Aortic smooth muscle cell (primary cell): ENCODE measurements around the gene YES1. TPM values are rescaled to one million over a fixed set of nuclear protein-coding genes. Genes with fewer than 3 reads are reported as not detected.

Experiments
- total RNA-seq: library from RNA; depleted of rRNA; stranded (reverse); fragments of >200 nt; gene quantifications from 2 replicates; pipeline ENCODE4 v1.2.3, GENCODE V29; 2014

Gene YES1
- total RNA-seq, result 82.6 and 91.6 TPM in 2 replicates

GRCh38 chr18:811892-812375, at the start of gene YES1:
YES1 (minus strand) TSS chr18:812242; CDS start chr18:756827, 55,415 bp downstream.

GRCh38 chr18:712401-713134, 99.5 kb downstream of the YES1 start, which contains the start of gene ENOSF1:
ENOSF1 (minus strand) TSS chr18:712630; CDS start chr18:712587, 43 bp downstream.

Other genes with a start within 250 kb of the YES1 start
- gene CETN1, start 231.9 kb downstream of the YES1 start, total RNA-seq, result not detected in 2 replicates
- not detected in 2 replicates for gene CLUL1, start 215.3 kb downstream of the YES1 start, total RNA-seq
- gene TYMS, start 154.6 kb downstream of the YES1 start, total RNA-seq, result 26.3 and 27.6 TPM in 2 replicates
- 41.3 and 49.7 TPM in 2 replicates for gene ENOSF1, start 99.6 kb downstream of the YES1 start, total RNA-seq
- gene ADCYAP1, start 92.6 kb upstream of the YES1 start, total RNA-seq, result 0.19 and 0.53 TPM in 2 replicates